PFSK-1 (cell line): ENCODE measurements around the gene RAB19.

ENCODE experiments used
- FOXP2 ChIP-seq: optimal IDR thresholded peaks from 2 replicates; pipeline ENCODE3; 2011; ENCODE audit warnings: borderline replicate concordance, control low read depth, inconsistent platforms; ENCODE audit not compliant: insufficient read depth; ENCODE audit errors: extremely low read length, extremely low read depth
- POLR2AphosphoS5 ChIP-seq: IDR thresholded peaks from 2 replicates; pipeline ENCODE4 v1.6.1; 2012; ENCODE audit warnings: low read depth, mild to moderate bottlenecking, control low read depth, low read length, moderate library complexity
- REST ChIP-seq, 2 experiments: IDR thresholded peaks; 2 replicates each; pipeline versions ENCODE4 v1.6.1 to v1.8.0; 2011 to 2012; ENCODE audit warnings: low read depth in 2 of 2, low read length in 2 of 2, control low read depth in 1 of 2, inconsistent platforms in 1 of 2, mild to moderate bottlenecking in 1 of 2, moderate library complexity in 1 of 2; ENCODE audit not compliant: insufficient read depth in 1 of 2
- SIN3A ChIP-seq: IDR thresholded peaks from 2 replicates; pipeline ENCODE4 v1.6.1; 2012; ENCODE audit warnings: mild to moderate bottlenecking, low read length, moderate library complexity, borderline replicate concordance; ENCODE audit not compliant: insufficient read depth
- TAF1 ChIP-seq: IDR thresholded peaks from 2 replicates; pipeline ENCODE4 v1.6.1; 2012; ENCODE audit warnings: low read length, control low read depth, borderline replicate concordance; ENCODE audit not compliant: insufficient read depth

DNA sequence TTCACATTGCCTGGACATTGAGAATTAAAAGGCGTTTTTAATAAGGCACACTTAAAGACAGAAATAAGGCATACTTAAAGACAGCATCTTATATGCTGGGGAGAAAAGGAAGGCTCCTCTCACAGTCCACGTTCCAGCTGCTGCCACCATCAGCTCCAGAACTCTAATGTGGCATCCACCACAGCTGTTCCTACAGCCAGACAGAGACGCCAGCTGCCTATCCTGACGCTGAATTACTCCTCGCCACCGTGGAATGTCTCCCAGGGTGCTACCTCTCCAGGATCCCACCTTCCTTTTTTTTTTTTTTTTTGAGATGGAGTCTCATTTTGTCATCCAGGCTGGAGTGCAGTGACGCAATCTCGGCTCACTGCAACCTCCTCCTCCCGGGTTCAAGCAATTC lies 36.3 kb upstream of the RAB19 start:
- TF ChIP-seq SIN3A (no peak), TAF1 (no peak), POLR2AphosphoS5 (no peak), REST (IDR thresholded peaks at IDR 0.05; ENCODE audit: insufficient read depth in 1 of 2, low read depth in 2 of 2, low read length in 2 of 2) (no peak), FOXP2 (no peak)
